Measurements from ENCODE around the gene RASIP1. TPM values are rescaled to one million over a fixed set of nuclear protein-coding genes. Genes with fewer than 3 reads are reported as not detected.

Gene RASIP1
- polyA plus RNA-seq, 2 of the 4 experiments (the other 2 are of a cell fraction): 0.36 to 0.40 TPM

DNA sequence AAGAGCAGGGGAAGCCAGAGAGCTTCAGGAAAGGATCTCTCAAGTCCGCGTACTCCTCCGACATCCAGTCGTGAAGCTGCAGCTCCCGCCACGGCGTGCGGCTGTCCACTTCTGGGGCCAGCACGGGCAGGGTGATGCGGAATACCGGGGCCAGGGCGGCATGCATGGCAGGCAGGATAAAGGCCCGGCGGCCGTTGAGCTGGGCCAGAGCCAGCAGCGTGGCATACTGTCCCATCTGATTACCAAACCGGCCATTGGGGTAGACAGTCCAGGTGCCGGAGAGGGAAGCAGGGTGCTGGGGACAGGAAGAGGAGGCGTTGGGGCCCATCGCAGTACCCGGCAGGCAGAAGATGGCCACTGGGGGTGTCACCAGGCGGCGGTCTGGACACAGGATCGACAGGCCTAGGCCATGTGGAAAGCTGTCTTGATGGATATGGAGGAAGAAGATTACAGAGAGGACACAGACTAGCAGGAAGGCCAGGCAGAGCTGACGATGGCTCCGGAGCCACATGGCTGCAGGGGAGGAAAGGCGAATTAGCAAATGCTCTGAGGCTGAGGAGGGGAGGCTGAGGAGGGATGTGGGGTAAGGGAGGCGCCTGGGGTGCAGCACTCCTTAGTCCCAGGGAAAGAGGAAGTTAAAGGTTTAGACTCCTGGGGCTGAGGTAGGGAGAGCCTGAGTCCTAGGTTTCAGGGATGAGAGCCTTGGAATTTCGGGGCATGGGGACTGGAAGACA is 10.5 kb upstream of the RASIP1 start:
- FAIRE-seq (no peak), DNase-seq (ENCODE audit: low read depth in 1 of 2, low spot score in 1 of 2) (no peak), ATAC-seq (no peak)
- CTCF ChIA-PET: interaction anchor here (0.5 to 1.8 kb wide), 8 partner anchors 12 to 515 kb away, joined by 3 to 6 read pairs (median 4); partner anchors contain the start of genes CA11 and HSD17B14
- Histone ChIP-seq H3K4me3 (no peak overlapping the region), H3K9me3 (no peaks in the 10 kb centered on the region), H3K4me2 (no peak overlapping the region), H3K4me1 (peaks cover 33% of the 10 kb centered on the region), H3K27ac (no peak overlapping the region)
- POLR2A ChIA-PET: no interaction called here
- WGBS (ENCODE audit: missing lambda C conversion rate): 86% methylated on average over 29 of the region's 29 CpGs
- TF ChIP-seq HOXB13 (CRISPR knock-in tag; IDR thresholded peaks at IDR 0.05; ENCODE audit: low read depth) (no peak), ZFP36 (IDR thresholded peaks at IDR 0.05; ENCODE audit: borderline replicate concordance, partially characterized antibody) (no peak), CBX8 (IDR thresholded peaks at IDR 0.05) (no peak), USF2 (IDR thresholded peaks at IDR 0.05) (no peak), ZSCAN20 (CRISPR knock-in tag; IDR thresholded peaks at IDR 0.05) (no peak), MYC (IDR thresholded peaks at IDR 0.05; ENCODE audit: borderline replicate concordance, low read length) (no peak), MAZ (IDR thresholded peaks at IDR 0.05; ENCODE audit: borderline replicate concordance, low read depth, low read length) (no peak), CEBPB (IDR thresholded peaks at IDR 0.05) (no peak), FOXS1 (CRISPR knock-in tag; IDR thresholded peaks at IDR 0.05) (no peak)
- TF ChIP-seq, protein P1, sequence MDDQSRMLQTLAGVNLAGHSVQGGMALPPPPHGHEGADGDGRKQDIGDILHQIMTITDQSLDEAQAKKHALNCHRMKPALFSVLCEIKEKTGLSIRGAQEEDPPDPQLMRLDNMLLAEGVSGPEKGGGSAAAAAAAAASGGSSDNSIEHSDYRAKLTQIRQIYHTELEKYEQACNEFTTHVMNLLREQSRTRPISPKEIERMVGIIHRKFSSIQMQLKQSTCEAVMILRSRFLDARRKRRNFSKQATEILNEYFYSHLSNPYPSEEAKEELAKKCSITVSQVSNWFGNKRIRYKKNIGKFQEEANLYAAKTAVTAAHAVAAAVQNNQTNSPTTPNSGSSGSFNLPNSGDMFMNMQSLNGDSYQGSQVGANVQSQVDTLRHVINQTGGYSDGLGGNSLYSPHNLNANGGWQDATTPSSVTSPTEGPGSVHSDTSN (IDR thresholded peaks at IDR 0.05): no peak

GRCh38 chr19:48750351-48750750 is 9.9 kb upstream of the RASIP1 start:
- CTCF ChIA-PET: interaction anchor here (0.5 to 1.8 kb wide), 3 partner anchors 11 to 515 kb away, joined by 3 to 5 read pairs (median 4); no protein-coding TSS in a partner anchor
- TF ChIP-seq ATOH8 (CRISPR knock-in tag; IDR thresholded peaks at IDR 0.05; ENCODE audit: low read depth) (no peak), RAD21 (conservative IDR thresholded peaks at IDR 0.05 in 1 of 2, IDR thresholded peaks at IDR 0.05 in 1 of 2) (no peak), NR3C1 (IDR thresholded peaks at IDR 0.05) (no peak)
- ATAC-seq: no peak

GRCh38 chr19:48749571-48750198 is 9.3 kb upstream of the RASIP1 start:
- Histone ChIP-seq H3K27ac (no peak overlapping the region), H3K4me3 (no peak overlapping the region), H3K4me2 (no peak overlapping the region), H3K9me3 (no peaks in the 10 kb centered on the region), H3K4me1 (peaks cover 21% of the 10 kb centered on the region)
- ChIA-PET CTCF (interaction anchor here (1.8 kb wide), 1 partner anchor 38 kb away, joined by 5 read pairs; no protein-coding TSS in a partner anchor), POLR2A (no interaction called here)
- TF ChIP-seq MAZ (IDR thresholded peaks at IDR 0.05; ENCODE audit: borderline replicate concordance, low read depth, low read length): no peak
- TF ChIP-seq RFX5 (IDR thresholded peaks at IDR 0.05): no peak
- TF ChIP-seq HOXB5 (CRISPR knock-in tag; IDR thresholded peaks at IDR 0.05): no peak
- no peak for TF ChIP-seq NR3C1 (IDR thresholded peaks at IDR 0.05)
- no peak for TF ChIP-seq FOXS1 (CRISPR knock-in tag; IDR thresholded peaks at IDR 0.05)
- no peak for TF ChIP-seq ZFP36 (IDR thresholded peaks at IDR 0.05; ENCODE audit: borderline replicate concordance, partially characterized antibody)
- TF ChIP-seq KDM1A (IDR thresholded peaks at IDR 0.05; ENCODE audit: low read depth): no peak
- no peak for TF ChIP-seq SREBF2 (IDR thresholded peaks at IDR 0.05)
- no peak for TF ChIP-seq MYC (IDR thresholded peaks at IDR 0.05; ENCODE audit: borderline replicate concordance, low read length)
- TF ChIP-seq, protein P2, sequence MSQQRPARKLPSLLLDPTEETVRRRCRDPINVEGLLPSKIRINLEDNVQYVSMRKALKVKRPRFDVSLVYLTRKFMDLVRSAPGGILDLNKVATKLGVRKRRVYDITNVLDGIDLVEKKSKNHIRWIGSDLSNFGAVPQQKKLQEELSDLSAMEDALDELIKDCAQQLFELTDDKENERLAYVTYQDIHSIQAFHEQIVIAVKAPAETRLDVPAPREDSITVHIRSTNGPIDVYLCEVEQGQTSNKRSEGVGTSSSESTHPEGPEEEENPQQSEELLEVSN (IDR thresholded peaks at IDR 0.05; ENCODE audit: borderline replicate concordance, low read depth): no peak
- no peak for TF ChIP-seq TP53 (CRISPR knock-in tag; IDR thresholded peaks at IDR 0.05)
- no peak for TF ChIP-seq PHF8 (IDR thresholded peaks at IDR 0.05; ENCODE audit: borderline replicate concordance, low read depth)
- no peak for TF ChIP-seq NPAS2 (CRISPR knock-in tag; IDR thresholded peaks at IDR 0.05; ENCODE audit: borderline replicate concordance)
- TF ChIP-seq RNF2 (IDR thresholded peaks at IDR 0.05; ENCODE audit: borderline replicate concordance, low read depth): no peak
- TF ChIP-seq, protein P3, sequence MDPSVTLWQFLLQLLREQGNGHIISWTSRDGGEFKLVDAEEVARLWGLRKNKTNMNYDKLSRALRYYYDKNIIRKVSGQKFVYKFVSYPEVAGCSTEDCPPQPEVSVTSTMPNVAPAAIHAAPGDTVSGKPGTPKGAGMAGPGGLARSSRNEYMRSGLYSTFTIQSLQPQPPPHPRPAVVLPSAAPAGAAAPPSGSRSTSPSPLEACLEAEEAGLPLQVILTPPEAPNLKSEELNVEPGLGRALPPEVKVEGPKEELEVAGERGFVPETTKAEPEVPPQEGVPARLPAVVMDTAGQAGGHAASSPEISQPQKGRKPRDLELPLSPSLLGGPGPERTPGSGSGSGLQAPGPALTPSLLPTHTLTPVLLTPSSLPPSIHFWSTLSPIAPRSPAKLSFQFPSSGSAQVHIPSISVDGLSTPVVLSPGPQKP (IDR thresholded peaks at IDR 0.05; ENCODE audit: low read depth, low read length): no peak
- TF ChIP-seq HOXB13 (CRISPR knock-in tag; IDR thresholded peaks at IDR 0.05; ENCODE audit: low read depth): no peak
- no peak for ATAC-seq
- WGBS (ENCODE audit: missing lambda C conversion rate): 41% methylated on average over 4 of the region's 4 CpGs
- no peak for FAIRE-seq
- DNase-seq (ENCODE audit: low read depth in 1 of 2, low spot score in 1 of 2): no peak

More at GRCh38 chr19:48750351-48750750, 9.9 kb upstream of the RASIP1 start:
- H3K4me2 ChIP-seq: no peak overlapping the region
- no peak overlapping the region for H3K4me3 ChIP-seq
- POLR2A ChIA-PET: no interaction called here
- H3K4me1 ChIP-seq: peaks cover 27% of the 10 kb centered on the region
- H3K27ac ChIP-seq: no peak overlapping the region
- WGBS (ENCODE audit: missing lambda C conversion rate): 86% methylated on average over 31 of the region's 31 CpGs
- no peak for DNase-seq (ENCODE audit: low read depth in 1 of 2, low spot score in 1 of 2)
- no peaks in the 10 kb centered on the region for H3K9me3 ChIP-seq
- no peak for FAIRE-seq
